SK-N-SH (cell line): ENCODE data around the gene TNFAIP8L2. TPM values are rescaled to one million over a fixed set of nuclear protein-coding genes. Genes with fewer than 3 reads are reported as not detected.

Experiments
- CTCF ChIA-PET: fragments of 300-600, 350-600 bp; formaldehyde crosslinking; extraction: SDS; loops from one replicate; lab custom pipeline; 2021; lab: Yijun Ruan, JAX
- POLR2A ChIA-PET: fragments of 350-600 bp; sonication (Branson Sonifier 250); formaldehyde crosslinking; extraction: SDS; loops from one replicate; lab custom pipeline; 2020; ENCODE audit warnings: antibody characterized with exemption, inconsistent platforms; lab: Yijun Ruan, JAX
- DNase-seq: peaks from one replicate; pipeline ENCODE4 v3.0.0; 2012
- H2AFZ ChIP-seq: fragments of 200-600 bp; sonication (generic); 2 replicates; pipeline ENCODE4 v1.8.1; 2016; ENCODE audit warnings: antibody characterized with exemption, mild to moderate bottlenecking, low read depth
- H3F3A ChIP-seq: fragments of 200-600 bp; sonication (generic); replicated peaks from 2 replicates; pipeline ENCODE3; 2016; ENCODE audit warnings: antibody characterized with exemption, mild to moderate bottlenecking; ENCODE audit not compliant: insufficient read depth
- H3K27ac ChIP-seq, 2 experiments: fragments of 200-500 bp in 1 of 2; fragments of 200-600 bp in 1 of 2; sonication (Bioruptor generic) in 1 of 2; sonication (generic), shearing (Covaris generic) in 1 of 2; 2 replicates each; pipeline versions ENCODE4 v1.5.1 to v1.6.1; 2014 to 2016; ENCODE audit warnings: low read depth in 2 of 2, inconsistent platforms in 1 of 2, low read length in 1 of 2, mild to moderate bottlenecking in 1 of 2, mixed read lengths in 1 of 2
- H3K27me3 ChIP-seq: fragments of 200-600 bp; sonication (generic), shearing (Covaris generic); 2 replicates; pipeline ENCODE4 v1.6.1; 2016; ENCODE audit warnings: mixed run types; ENCODE audit not compliant: insufficient read depth
- H3K36me3 ChIP-seq, 2 experiments: fragments of 200-500 bp in 1 of 2; fragments of 200-600 bp in 1 of 2; sonication (Bioruptor generic) in 1 of 2; sonication (generic) in 1 of 2; replicated peaks in 1 of 2; 2 replicates each; pipeline versions ENCODE3 to v1.5.1; 2014 to 2016; ENCODE audit warnings: low read length in 1 of 2, mild to moderate bottlenecking in 1 of 2; ENCODE audit not compliant: insufficient read depth in 2 of 2, control insufficient read depth in 1 of 2
- H3K4me1 ChIP-seq, 2 experiments: fragments of 200-500 bp in 1 of 2; fragments of 200-600 bp in 1 of 2; sonication (Bioruptor generic) in 1 of 2; sonication (generic), shearing (Covaris generic) in 1 of 2; 2 replicates each; pipeline versions ENCODE4 v1.5.1 to v1.6.1; 2014 to 2016; ENCODE audit warnings: low read depth in 1 of 2, low read length in 1 of 2, mixed run types in 1 of 2; ENCODE audit not compliant: insufficient read depth in 2 of 2, control insufficient read depth in 1 of 2
- H3K4me2 ChIP-seq: fragments of 200-600 bp; sonication (generic), shearing (Covaris generic); 2 replicates; pipeline ENCODE4 v1.6.1; 2017; ENCODE audit warnings: mixed run types
- H3K4me3 ChIP-seq, 2 experiments: fragments of 200-500 bp in 1 of 2; fragments of 200-600 bp in 1 of 2; sonication (Bioruptor generic) in 1 of 2; sonication (generic), shearing (Covaris generic) in 1 of 2; 2 replicates each; pipeline versions ENCODE4 v1.5.1 to v1.8.1; 2014 to 2016; ENCODE audit warnings: low read depth in 2 of 2, inconsistent platforms in 1 of 2, low read length in 1 of 2, mild to moderate bottlenecking in 1 of 2, mixed read lengths in 1 of 2, moderate library complexity in 1 of 2
- H3K79me2 ChIP-seq: fragments of 200-600 bp; sonication (generic); 2 replicates; pipeline ENCODE4 v1.8.1; 2017; ENCODE audit warnings: mild to moderate bottlenecking; ENCODE audit not compliant: insufficient read depth
- H3K9ac ChIP-seq: fragments of 200-600 bp; sonication (generic); 2 replicates; pipeline ENCODE4 v1.6.1; 2017; ENCODE audit warnings: mixed run types
- H3K9me2 ChIP-seq: fragments of 200-600 bp; sonication (generic); 2 replicates; pipeline ENCODE4 v1.6.1; 2017; ENCODE audit warnings: mixed run types
- H3K9me3 ChIP-seq: fragments of 200-600 bp; sonication (generic); 2 replicates; pipeline ENCODE4 v1.6.1; 2017; ENCODE audit warnings: mixed run types, mild to moderate bottlenecking, moderate library complexity
- H4K20me1 ChIP-seq: fragments of 200-600 bp; sonication (generic); 2 replicates; pipeline ENCODE4 v1.6.1; 2017; ENCODE audit warnings: mild to moderate bottlenecking, mixed run types; ENCODE audit not compliant: insufficient read depth
- FOXJ3 ChIP-seq: sonication (generic); formaldehyde crosslinking; IDR thresholded peaks from 2 replicates; pipeline ENCODE4 v1.5.1; 2020; ENCODE audit warnings: mild to moderate bottlenecking, missing genetic modification reagents
- MXI1 ChIP-seq: IDR thresholded peaks from 2 replicates; pipeline ENCODE4 v1.6.1; 2012; ENCODE audit warnings: mild to moderate bottlenecking, low read depth, low read length, improper control_type of control experiment
- NFIC ChIP-seq: IDR thresholded peaks from 2 replicates; pipeline ENCODE4 v1.4.0; 2012; ENCODE audit warnings: borderline replicate concordance
- NRF1 ChIP-seq: IDR thresholded peaks from 2 replicates; pipeline ENCODE4 v1.6.1; 2012; ENCODE audit warnings: low read depth, mild to moderate bottlenecking, low read length
- RAD21 ChIP-seq: IDR thresholded peaks from 2 replicates; pipeline ENCODE4 v1.6.1; 2012; ENCODE audit warnings: mild to moderate bottlenecking, low read length
- RCOR1 ChIP-seq: fragments of 150-350 bp; IDR thresholded peaks from 2 replicates; pipeline ENCODE4 v1.6.1; 2017; ENCODE audit warnings: antibody characterized with exemption, low read length
- RXRA ChIP-seq: IDR thresholded peaks from 2 replicates; pipeline ENCODE4 v1.4.0; 2012; ENCODE audit warnings: low read depth, mild to moderate bottlenecking, borderline replicate concordance
- SMC3 ChIP-seq: IDR thresholded peaks from 2 replicates; pipeline ENCODE4 v1.6.1; 2012; ENCODE audit warnings: low read depth, low read length, improper control_type of control experiment
- TAF1 ChIP-seq: IDR thresholded peaks from 2 replicates; pipeline ENCODE4 v1.6.1; 2012; ENCODE audit warnings: low read depth, mild to moderate bottlenecking, low read length, moderate library complexity, borderline replicate concordance
- TCF12 ChIP-seq: IDR thresholded peaks from 2 replicates; pipeline ENCODE4 v1.4.0; 2012
- YY1 ChIP-seq: IDR thresholded peaks from 2 replicates; pipeline ENCODE4 v1.4.0; 2012; ENCODE audit warnings: low read depth, mild to moderate bottlenecking
- WGBS: methylation state at CpG from one replicate; pipeline ENCODE4 v1.1.6; 2017; ENCODE audit warnings: low lambda C conversion rate; 5-methylcytosine and 5-hydroxymethylcytosine counted together
- polyA plus RNA-seq, 3 experiments: library from polyadenylated mRNA; depleted of rRNA; stranded (reverse); fragments of >200 nt; gene quantifications; 2 replicates each; pipeline ENCODE4 v1.2.3, GENCODE V29; 2012
- TF ChIP-seq, protein P1 (sequence below): fragments of 200-600 bp; sonication (generic); IDR thresholded peaks from 2 replicates; pipeline ENCODE4 v1.6.1; 2017; ENCODE audit warnings: antibody characterized with exemption, mild to moderate bottlenecking, moderate library complexity
- TF ChIP-seq, protein P2 (sequence below): IDR thresholded peaks from 2 replicates; pipeline ENCODE4 v1.4.0; 2012; ENCODE audit warnings: low read depth, borderline replicate concordance
- TF ChIP-seq, protein P3 (sequence below): fragments of 150-350 bp; IDR thresholded peaks from 2 replicates; pipeline ENCODE4 v1.6.1; 2017; ENCODE audit warnings: antibody characterized with exemption, low read length, low read depth, borderline replicate concordance
- TF ChIP-seq, protein P4 (sequence below): IDR thresholded peaks from 2 replicates; pipeline ENCODE4 v1.6.1; 2012; ENCODE audit warnings: mild to moderate bottlenecking, low read depth, low read length, moderate library complexity

TNFAIP8L2 gene
- polyA plus RNA-seq, 1 of the 3 experiments (the other 2 are of a cell fraction): not detected

GRCh38 chr1:151175863-151176262, 19.4 kb downstream of the TNFAIP8L2 start, which contains the start of gene TMOD4:
TSS of gene TMOD4 (minus strand) at chr1:151175981. CDS start at chr1:151174875, 1,106 bp downstream.
- Histone ChIP-seq H3K27ac (no peak within 1 kb of the TSS), H3K9ac (no peak within 1 kb of the TSS), H3K9me3 (no peaks in the 10 kb centered on the region), H3K4me3 (no peak within 1 kb of the TSS), H3K79me2 (no peaks in the 10 kb centered on the region), H3K36me3 (peaks cover 26 to 40% of the 10 kb centered on the region in 2 experiments), H3F3A (peaks cover 13% of the 10 kb centered on the region), H3K4me1 (no peaks in the 10 kb centered on the region), H3K4me2 (no peak within 1 kb of the TSS), H3K9me2 (no peaks in the 10 kb centered on the region), H3K27me3 (no peaks in the 10 kb centered on the region), H2AFZ (no peak within 1 kb of the TSS), H4K20me1 (no peaks in the 10 kb centered on the region)
- TF ChIP-seq, protein P1, sequence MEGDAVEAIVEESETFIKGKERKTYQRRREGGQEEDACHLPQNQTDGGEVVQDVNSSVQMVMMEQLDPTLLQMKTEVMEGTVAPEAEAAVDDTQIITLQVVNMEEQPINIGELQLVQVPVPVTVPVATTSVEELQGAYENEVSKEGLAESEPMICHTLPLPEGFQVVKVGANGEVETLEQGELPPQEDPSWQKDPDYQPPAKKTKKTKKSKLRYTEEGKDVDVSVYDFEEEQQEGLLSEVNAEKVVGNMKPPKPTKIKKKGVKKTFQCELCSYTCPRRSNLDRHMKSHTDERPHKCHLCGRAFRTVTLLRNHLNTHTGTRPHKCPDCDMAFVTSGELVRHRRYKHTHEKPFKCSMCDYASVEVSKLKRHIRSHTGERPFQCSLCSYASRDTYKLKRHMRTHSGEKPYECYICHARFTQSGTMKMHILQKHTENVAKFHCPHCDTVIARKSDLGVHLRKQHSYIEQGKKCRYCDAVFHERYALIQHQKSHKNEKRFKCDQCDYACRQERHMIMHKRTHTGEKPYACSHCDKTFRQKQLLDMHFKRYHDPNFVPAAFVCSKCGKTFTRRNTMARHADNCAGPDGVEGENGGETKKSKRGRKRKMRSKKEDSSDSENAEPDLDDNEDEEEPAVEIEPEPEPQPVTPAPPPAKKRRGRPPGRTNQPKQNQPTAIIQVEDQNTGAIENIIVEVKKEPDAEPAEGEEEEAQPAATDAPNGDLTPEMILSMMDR: peak; percentile 64
- TF ChIP-seq YY1: no peak
- ChIA-PET POLR2A (interaction anchor here (1.4 kb wide), 1 partner anchor 14 kb away, joined by 6 read pairs; the partner anchor contains the start of gene VPS72), CTCF (interaction anchor here (0.5 to 3.1 kb wide), 12 partner anchors 8 to 235 kb away, joined by 3 to 21 read pairs (median 4); partner anchors contain the start of genes LYSMD1, MINDY1, SCNM1 and VPS72)
- peak; percentile 67 for DNase-seq
- 64% methylated on average over 4 of the region's 4 CpGs for WGBS

- H3K27me3 ChIP-seq: no peaks in the 10 kb centered on the region
- H3K4me1 ChIP-seq: no peaks in the 10 kb centered on the region
- no peak overlapping the region for H3K9ac ChIP-seq
- H3K79me2 ChIP-seq: no peaks in the 10 kb centered on the region
- peaks cover 13% of the 10 kb centered on the region for H3F3A ChIP-seq
- no peak overlapping the region for H3K4me2 ChIP-seq
- H4K20me1 ChIP-seq: no peaks in the 10 kb centered on the region
- H2AFZ ChIP-seq: no peak overlapping the region
- DNase-seq: no peak
- ChIA-PET CTCF (interaction anchor here (1.0 to 3.1 kb wide), 7 partner anchors 9 to 76 kb away, joined by 3 to 21 read pairs (median 4); partner anchors contain the start of genes LYSMD1, SCNM1 and VPS72), POLR2A (interaction anchor here (1.4 kb wide), 1 partner anchor 13 kb away, joined by 8 read pairs; the partner anchor contains the start of gene VPS72)
- no peak overlapping the region for H3K27ac ChIP-seq
- no peaks in the 10 kb centered on the region for H3K9me2 ChIP-seq
- TF ChIP-seq TCF12 (no peak), NRF1 (no peak), NFIC (no peak), SMC3 (no peak), RCOR1 (no peak), FOXJ3 (CRISPR knock-in tag) (no peak), TAF1 (no peak), RAD21 (no peak), MXI1 (no peak), YY1 (no peak), RXRA (no peak)
- TF ChIP-seq, protein P2, sequence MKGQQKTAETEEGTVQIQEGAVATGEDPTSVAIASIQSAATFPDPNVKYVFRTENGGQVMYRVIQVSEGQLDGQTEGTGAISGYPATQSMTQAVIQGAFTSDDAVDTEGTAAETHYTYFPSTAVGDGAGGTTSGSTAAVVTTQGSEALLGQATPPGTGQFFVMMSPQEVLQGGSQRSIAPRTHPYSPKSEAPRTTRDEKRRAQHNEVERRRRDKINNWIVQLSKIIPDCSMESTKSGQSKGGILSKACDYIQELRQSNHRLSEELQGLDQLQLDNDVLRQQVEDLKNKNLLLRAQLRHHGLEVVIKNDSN: no peak
- TF ChIP-seq, protein P1: no peak
- TF ChIP-seq, protein P3, sequence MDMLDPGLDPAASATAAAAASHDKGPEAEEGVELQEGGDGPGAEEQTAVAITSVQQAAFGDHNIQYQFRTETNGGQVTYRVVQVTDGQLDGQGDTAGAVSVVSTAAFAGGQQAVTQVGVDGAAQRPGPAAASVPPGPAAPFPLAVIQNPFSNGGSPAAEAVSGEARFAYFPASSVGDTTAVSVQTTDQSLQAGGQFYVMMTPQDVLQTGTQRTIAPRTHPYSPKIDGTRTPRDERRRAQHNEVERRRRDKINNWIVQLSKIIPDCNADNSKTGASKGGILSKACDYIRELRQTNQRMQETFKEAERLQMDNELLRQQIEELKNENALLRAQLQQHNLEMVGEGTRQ: no peak
- TF ChIP-seq, protein P4, sequence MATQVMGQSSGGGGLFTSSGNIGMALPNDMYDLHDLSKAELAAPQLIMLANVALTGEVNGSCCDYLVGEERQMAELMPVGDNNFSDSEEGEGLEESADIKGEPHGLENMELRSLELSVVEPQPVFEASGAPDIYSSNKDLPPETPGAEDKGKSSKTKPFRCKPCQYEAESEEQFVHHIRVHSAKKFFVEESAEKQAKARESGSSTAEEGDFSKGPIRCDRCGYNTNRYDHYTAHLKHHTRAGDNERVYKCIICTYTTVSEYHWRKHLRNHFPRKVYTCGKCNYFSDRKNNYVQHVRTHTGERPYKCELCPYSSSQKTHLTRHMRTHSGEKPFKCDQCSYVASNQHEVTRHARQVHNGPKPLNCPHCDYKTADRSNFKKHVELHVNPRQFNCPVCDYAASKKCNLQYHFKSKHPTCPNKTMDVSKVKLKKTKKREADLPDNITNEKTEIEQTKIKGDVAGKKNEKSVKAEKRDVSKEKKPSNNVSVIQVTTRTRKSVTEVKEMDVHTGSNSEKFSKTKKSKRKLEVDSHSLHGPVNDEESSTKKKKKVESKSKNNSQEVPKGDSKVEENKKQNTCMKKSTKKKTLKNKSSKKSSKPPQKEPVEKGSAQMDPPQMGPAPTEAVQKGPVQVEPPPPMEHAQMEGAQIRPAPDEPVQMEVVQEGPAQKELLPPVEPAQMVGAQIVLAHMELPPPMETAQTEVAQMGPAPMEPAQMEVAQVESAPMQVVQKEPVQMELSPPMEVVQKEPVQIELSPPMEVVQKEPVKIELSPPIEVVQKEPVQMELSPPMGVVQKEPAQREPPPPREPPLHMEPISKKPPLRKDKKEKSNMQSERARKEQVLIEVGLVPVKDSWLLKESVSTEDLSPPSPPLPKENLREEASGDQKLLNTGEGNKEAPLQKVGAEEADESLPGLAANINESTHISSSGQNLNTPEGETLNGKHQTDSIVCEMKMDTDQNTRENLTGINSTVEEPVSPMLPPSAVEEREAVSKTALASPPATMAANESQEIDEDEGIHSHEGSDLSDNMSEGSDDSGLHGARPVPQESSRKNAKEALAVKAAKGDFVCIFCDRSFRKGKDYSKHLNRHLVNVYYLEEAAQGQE: no peak
- WGBS: 93% methylated on average over 16 of the region's 17 CpGs
- no peaks in the 10 kb centered on the region for H3K9me3 ChIP-seq
- no peak overlapping the region for H3K4me3 ChIP-seq
- peaks cover 26 to 46% of the 10 kb centered on the region in 2 experiments for H3K36me3 ChIP-seq
Measured at GRCh38 chr1:151176514-151177045, 20.1 kb downstream of the TNFAIP8L2 start.
